Kidney epithelial cell (primary cell): ENCODE measurements around the gene SIGLEC8. TPM values are rescaled to one million over a fixed set of nuclear protein-coding genes. Genes with fewer than 3 reads are reported as not detected.

Experiments
- DNase-seq: peaks from one replicate; pipeline ENCODE4 v3.0.0-alpha.2; 2010; ENCODE audit warnings: low read depth
- H3K27me3 ChIP-seq: 2 replicates; pipeline ENCODE4 v1.6.0; 2011; ENCODE audit warnings: low read length; ENCODE audit not compliant: control insufficient read depth, insufficient read depth
- H3K36me3 ChIP-seq: 2 replicates; pipeline ENCODE4 v1.5.1; 2011; ENCODE audit warnings: low read length; ENCODE audit not compliant: control insufficient read depth, insufficient read depth
- H3K4me3 ChIP-seq: 2 replicates; pipeline ENCODE4 v1.5.1; 2011; ENCODE audit warnings: low read depth, mild to moderate bottlenecking, control low read depth, low read length
- total RNA-seq: library from RNA; depleted of rRNA; stranded (reverse); fragments of >200 nt; gene quantifications from 2 replicates; pipeline ENCODE4 v1.2.3, GENCODE V29; 2015
- TF ChIP-seq, protein P1 (sequence below): IDR thresholded peaks from 2 replicates; pipeline ENCODE4 v1.5.1; 2011; ENCODE audit warnings: mild to moderate bottlenecking, moderate library complexity, low read length, control low read depth, inconsistent platforms; ENCODE audit not compliant: insufficient read depth, poor library complexity, severe bottlenecking

Gene SIGLEC8
- not detected in 2 replicates for total RNA-seq

DNA sequence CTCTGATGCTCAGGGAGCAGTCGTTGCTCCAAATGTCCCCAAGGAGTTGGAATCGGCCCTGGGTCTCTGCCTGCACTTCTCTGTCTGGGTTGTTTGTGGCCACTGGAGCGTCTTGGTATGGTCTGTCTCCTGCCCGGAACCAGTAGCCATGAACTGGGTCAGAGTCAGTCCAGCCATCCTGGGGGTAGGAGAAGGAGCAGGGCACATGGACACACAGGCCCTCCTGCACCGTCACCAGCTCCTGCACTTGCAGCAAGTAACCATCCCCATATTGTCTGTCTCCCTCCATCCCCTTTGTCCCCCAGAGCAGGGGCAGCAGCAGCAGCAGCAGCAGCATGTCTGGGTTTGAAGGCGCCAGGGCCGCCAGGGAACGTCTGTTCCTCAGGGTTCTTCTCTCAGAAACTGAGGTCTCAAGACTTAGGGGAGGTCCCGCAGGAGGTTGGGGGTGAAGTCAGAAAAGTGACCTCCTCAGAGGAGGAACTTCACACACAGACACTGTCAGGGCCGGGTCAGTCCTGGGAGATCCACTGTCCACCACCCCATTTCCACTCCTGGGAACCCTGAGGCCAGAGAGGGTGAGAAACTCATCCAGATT is at the start of gene SIGLEC8:
Gene SIGLEC8, minus strand, starts transcription at position 404 of the 595 bp plus-strand sequence. Its CDS starts 67 bp downstream, at position 337.
- TF ChIP-seq, protein P1, sequence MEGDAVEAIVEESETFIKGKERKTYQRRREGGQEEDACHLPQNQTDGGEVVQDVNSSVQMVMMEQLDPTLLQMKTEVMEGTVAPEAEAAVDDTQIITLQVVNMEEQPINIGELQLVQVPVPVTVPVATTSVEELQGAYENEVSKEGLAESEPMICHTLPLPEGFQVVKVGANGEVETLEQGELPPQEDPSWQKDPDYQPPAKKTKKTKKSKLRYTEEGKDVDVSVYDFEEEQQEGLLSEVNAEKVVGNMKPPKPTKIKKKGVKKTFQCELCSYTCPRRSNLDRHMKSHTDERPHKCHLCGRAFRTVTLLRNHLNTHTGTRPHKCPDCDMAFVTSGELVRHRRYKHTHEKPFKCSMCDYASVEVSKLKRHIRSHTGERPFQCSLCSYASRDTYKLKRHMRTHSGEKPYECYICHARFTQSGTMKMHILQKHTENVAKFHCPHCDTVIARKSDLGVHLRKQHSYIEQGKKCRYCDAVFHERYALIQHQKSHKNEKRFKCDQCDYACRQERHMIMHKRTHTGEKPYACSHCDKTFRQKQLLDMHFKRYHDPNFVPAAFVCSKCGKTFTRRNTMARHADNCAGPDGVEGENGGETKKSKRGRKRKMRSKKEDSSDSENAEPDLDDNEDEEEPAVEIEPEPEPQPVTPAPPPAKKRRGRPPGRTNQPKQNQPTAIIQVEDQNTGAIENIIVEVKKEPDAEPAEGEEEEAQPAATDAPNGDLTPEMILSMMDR, result no peak
- no peaks in the 10 kb centered on the region for H3K27me3 ChIP-seq
- DNase-seq, result no peak
- no peak within 1 kb of the TSS for H3K4me3 ChIP-seq
- H3K36me3 ChIP-seq, result no peaks in the 10 kb centered on the region

DNA sequence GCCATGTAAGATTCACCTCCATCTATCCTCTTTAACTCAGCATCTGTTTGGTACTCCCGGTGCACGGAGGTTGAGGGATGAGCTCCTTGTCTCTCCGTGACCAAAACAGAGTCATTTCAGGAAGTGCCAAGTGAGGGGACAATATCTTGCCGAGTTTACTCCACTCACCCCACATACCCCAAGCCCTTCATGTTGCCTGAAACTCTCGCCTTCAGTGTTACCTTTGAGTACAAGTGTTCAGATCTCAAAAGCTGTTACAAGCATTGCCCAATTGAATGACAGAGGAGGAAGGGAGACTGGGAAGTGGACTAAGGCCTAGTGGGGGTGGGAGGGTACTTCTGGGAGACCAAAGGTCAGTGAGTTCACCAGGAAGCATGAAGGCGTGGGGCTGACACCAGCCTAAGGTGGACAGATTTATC is 49.4 kb upstream of the SIGLEC8 start:
- Histone ChIP-seq H3K4me3 (no peak overlapping the region), H3K27me3 (no peaks in the 10 kb centered on the region), H3K36me3 (no peaks in the 10 kb centered on the region)
- TF ChIP-seq, protein P1, result no peak
- no peak for DNase-seq

DNA sequence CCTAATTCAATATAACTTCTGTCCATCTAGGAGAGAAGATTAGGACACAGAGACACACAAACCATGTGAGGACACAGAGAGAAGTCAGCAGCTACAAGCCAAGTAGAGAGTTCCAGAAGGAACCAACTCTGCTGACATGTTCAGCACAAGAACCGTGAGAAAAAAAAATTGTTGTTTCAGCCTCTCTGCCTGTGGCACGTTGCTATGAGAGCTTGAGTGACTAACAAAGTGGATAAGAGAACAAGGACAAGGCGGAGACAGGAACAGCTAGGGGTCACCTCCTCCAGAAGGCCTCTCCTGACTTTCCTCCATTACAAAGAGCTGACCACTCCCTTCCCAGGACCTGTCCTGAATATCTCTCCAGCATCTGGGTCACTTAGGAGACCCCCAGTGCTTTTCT is 48.9 kb upstream of the SIGLEC8 start:
- H3K27me3 ChIP-seq, result no peaks in the 10 kb centered on the region
- DNase-seq, result no peak
- TF ChIP-seq, protein P1, result no peak
- H3K36me3 ChIP-seq, result no peaks in the 10 kb centered on the region
- no peak overlapping the region for H3K4me3 ChIP-seq

DNA sequence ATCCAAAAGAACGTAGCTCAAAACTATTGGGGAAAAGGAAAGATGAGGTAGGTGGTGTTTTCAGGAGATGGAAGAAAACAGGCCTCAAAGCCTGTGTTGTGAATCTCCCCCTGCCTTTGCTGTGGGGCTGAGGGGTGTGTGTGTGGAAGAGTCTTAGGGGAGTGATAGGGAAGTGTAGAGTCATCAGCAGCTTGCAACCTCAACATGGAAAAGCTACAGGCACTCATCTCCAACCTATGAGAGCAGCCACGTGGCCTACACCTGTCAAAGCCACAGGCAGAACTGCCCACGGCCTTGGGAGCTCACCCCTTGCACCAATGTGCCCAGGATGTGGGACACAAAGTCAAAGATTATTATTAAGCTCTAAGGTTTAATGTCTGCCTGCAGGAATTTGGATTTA is 47.6 kb upstream of the SIGLEC8 start:
- no peak for DNase-seq

DNA sequence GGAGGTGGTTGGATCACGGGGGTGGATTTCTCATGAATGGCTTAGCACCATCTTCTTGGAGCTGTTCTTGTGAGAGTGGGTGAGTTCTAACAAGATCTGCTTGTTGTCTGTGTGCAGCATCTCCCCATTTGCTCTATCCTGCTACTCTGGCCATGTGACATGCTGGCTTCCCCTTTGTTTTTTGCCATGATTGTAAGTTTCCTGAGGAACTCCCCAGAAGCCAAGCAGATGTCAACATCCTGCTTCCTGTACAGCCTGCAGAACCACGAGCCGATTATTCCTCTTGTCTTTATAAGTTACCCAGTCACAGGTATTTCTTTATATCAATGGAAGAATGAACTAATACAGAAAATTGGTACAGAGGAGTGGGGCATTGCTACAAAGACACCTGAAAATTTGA is 45.6 kb upstream of the SIGLEC8 start:
- H3K4me3 ChIP-seq, result no peak overlapping the region
- TF ChIP-seq, protein P1, result no peak
- no peak for DNase-seq
- H3K27me3 ChIP-seq, result no peaks in the 10 kb centered on the region
- no peaks in the 10 kb centered on the region for H3K36me3 ChIP-seq

More for the DNA sequence above, 47.6 kb upstream of the SIGLEC8 start:
- Histone ChIP-seq H3K36me3 (no peaks in the 10 kb centered on the region), H3K27me3 (no peaks in the 10 kb centered on the region), H3K4me3 (no peak overlapping the region)
- TF ChIP-seq, protein P1, result no peak

DNA sequence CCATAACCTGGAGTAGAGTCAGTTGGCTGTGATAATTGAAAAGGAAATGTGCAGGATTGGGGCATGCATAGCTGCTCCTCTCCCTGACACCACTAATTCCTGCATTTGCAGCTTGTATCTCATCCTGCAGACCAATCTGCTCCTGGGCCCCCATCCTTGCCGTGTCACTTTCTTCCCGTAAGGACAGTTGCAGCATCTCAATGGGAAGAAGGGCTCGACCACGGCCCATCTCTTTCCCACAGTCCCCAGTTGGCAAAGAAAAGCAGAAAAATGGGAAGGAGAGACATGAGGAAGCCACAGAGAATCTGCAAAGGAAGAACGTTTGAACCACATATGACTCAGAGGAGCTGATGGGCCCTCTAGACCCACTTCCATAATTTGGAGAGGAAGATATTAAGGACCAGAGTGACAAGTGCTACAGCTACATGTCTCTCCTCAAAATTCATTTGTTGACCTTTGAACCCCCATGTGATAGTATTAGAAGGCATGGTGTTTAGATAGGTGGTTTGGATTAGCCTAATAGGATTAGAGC is 45.1 kb upstream of the SIGLEC8 start:
- Histone ChIP-seq H3K4me3 (no peak overlapping the region), H3K36me3 (no peaks in the 10 kb centered on the region), H3K27me3 (no peaks in the 10 kb centered on the region)
- TF ChIP-seq, protein P1, result no peak
- no peak for DNase-seq
